ENCODE measurements around the gene MAGEA6. TPM values are rescaled to one million over a fixed set of nuclear protein-coding genes. Genes with fewer than 3 reads are reported as not detected.
"Not testable (repeated sequence)": the region's sequence is repeated elsewhere in the genome, so short reads cannot be mapped to it uniquely, and the experiment has no call there.

MAGEA6 gene
- total RNA-seq, 2 experiments from 2014 or later: not detected

DNA sequence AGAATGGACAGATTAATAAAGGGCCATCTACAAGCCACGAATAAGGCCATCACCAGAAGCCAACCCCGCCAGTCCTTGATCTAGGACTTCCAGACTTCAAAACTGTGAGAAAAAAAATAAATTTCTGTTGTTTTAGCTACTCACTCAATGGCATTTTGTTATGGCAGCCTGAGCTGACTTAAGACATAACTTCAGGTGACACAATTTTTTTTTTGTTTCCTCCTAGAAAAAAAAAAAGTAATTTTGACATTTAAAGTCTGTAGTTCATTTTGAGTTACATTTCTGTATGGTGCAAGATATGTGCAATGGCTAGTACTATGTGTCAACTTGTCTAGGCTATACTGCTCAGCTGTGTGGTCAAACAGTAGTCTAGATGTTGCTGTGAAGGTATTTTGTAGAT lies 10.6 kb downstream of the MAGEA6 start, which contains the start of gene CSAG3:
TSS of gene CSAG3 (plus strand) at position 301 of the 400 bp plus-strand sequence.
- H3K4me3 Mint-ChIP-seq; H3K27me3 Mint-ChIP-seq (ENCODE audit: low read depth); DNase-seq; H3K36me3 Mint-ChIP-seq (ENCODE audit: low read depth); H3K9me3 Mint-ChIP-seq; H3K4me1 Mint-ChIP-seq (ENCODE audit: low read depth); intact Hi-C loops (cut with micrococcal nuclease); H3K27ac Mint-ChIP-seq; CTCF ChIA-PET: not testable (repeated sequence)

DNA sequence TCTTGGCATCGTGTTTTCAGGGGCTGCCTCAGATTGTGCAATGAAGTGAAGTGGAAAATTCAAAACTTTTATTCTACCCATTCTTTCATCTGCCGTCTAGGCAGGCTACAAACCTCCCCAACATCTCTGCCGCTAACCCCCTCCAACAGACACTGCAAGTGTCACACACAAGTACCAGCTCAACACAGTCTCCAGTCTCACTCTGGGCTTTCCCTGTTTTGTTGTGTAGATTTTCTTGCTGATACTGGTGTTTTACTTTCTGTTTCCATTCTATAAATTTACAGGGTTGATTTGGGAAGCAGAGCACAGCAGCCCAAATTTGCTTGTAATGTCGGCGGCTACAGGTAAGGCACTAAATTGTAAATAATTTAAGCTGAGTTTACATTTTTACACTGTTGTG lies 14.6 kb downstream of the MAGEA6 start:
- H3K36me3 Mint-ChIP-seq (ENCODE audit: low read depth); H3K9me3 Mint-ChIP-seq; intact Hi-C loops (cut with micrococcal nuclease); H3K27ac Mint-ChIP-seq; CTCF ChIA-PET; H3K4me3 Mint-ChIP-seq; H3K4me1 Mint-ChIP-seq (ENCODE audit: low read depth); H3K27me3 Mint-ChIP-seq (ENCODE audit: low read depth); DNase-seq: not testable (repeated sequence)

DNA sequence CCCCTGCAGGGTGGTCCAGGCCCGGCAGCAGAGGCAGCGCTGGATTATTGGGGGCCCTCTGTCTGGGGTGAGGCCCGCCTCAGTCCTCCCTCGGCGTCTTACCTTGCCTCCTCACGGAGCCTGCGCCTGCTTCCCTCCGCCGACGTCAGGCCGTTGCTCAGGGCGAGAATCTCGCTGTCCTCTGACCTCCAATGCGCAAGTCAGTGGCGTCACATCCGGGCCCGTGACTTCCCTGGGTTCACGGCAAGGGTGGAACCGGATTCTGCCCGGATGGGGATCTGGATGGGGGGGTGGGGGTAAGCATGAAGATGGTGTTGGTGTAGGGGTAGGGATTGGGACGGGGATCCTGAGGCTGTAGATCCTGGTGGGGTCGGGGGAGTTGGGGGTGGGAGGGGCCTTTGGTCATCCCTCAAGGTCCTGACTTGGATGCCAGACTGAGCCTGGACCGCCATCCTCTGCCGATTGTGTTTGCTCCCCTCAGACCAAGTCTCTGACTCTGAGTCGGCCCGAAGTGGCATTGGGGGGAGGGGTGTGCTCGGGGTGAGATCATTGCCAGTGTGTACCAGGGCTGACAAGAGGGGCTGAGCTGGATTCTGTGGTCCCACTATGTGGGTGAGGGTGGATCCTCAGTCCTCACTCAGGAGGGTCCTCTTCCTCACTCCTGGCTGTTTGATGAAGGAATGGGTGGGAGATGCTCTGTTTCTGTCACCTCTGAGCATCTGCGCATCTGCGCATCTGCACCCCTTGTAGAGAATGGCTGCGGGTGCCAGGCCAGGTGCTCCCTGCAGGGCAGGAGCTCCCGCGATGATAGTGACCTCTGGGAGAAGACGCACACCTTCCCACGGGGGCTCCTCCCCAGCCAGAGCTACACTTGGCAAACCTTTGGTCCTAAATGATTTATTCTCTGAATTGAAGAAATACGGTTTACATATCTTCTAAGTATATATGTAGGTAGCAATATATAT lies 15.5 kb downstream of the MAGEA6 start, which contains the start of gene MAGEA2:
TSS of gene MAGEA2 (minus strand) at position 157 of the 965 bp plus-strand sequence. CDS start 2,479 bp downstream, outside the sequence.
- H3K4me1 Mint-ChIP-seq (ENCODE audit: low read depth); intact Hi-C loops (cut with micrococcal nuclease); H3K27me3 Mint-ChIP-seq (ENCODE audit: low read depth); H3K27ac Mint-ChIP-seq; DNase-seq; H3K4me3 Mint-ChIP-seq; H3K9me3 Mint-ChIP-seq; H3K36me3 Mint-ChIP-seq (ENCODE audit: low read depth); CTCF ChIA-PET: not testable (repeated sequence)

DNA sequence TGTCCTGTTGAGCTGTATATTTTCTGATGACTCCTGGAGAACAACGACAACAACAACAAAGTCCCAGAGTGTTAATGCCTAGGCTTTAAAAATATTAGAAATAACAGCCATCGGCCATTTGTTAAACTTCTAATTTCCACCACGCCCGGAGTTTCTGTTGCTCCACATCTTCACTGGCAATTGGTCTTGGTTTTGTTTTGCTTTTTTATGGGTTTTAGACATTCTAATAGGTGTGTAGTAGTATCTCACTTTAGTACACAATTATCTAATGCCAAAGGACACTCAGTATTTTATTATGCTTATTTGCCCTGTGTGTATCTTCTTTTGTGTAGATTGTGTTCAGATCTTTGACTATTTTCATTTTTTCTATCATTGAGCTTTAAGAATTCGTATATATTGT lies 30.9 kb downstream of the MAGEA6 start:
- H3K9me3 Mint-ChIP-seq: no peaks in the 10 kb centered on the region
- intact Hi-C loops (cut with micrococcal nuclease): no loop called here
- H3K27ac Mint-ChIP-seq: no peak overlapping the region
- no peak for DNase-seq
- H3K4me1 Mint-ChIP-seq (ENCODE audit: low read depth): no peaks in the 10 kb centered on the region
- H3K4me3 Mint-ChIP-seq: no peak overlapping the region
- no peaks in the 10 kb centered on the region for H3K27me3 Mint-ChIP-seq (ENCODE audit: low read depth)
- CTCF ChIA-PET: no interaction called here
- H3K36me3 Mint-ChIP-seq (ENCODE audit: low read depth): no peaks in the 10 kb centered on the region

DNA sequence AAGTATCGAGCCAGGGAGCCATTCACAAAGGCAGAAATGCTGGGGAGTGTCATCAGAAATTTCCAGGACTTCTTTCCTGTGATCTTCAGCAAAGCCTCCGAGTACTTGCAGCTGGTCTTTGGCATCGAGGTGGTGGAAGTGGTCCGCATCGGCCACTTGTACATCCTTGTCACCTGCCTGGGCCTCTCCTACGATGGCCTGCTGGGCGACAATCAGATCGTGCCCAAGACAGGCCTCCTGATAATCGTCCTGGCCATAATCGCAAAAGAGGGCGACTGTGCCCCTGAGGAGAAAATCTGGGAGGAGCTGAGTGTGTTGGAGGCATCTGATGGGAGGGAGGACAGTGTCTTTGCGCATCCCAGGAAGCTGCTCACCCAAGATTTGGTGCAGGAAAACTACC lies 33.0 kb downstream of the MAGEA6 start:
- intact Hi-C loops (cut with micrococcal nuclease); H3K27me3 Mint-ChIP-seq (ENCODE audit: low read depth); H3K4me3 Mint-ChIP-seq; H3K4me1 Mint-ChIP-seq (ENCODE audit: low read depth); DNase-seq; H3K36me3 Mint-ChIP-seq (ENCODE audit: low read depth); CTCF ChIA-PET; H3K27ac Mint-ChIP-seq; H3K9me3 Mint-ChIP-seq: not testable (repeated sequence)

DNA sequence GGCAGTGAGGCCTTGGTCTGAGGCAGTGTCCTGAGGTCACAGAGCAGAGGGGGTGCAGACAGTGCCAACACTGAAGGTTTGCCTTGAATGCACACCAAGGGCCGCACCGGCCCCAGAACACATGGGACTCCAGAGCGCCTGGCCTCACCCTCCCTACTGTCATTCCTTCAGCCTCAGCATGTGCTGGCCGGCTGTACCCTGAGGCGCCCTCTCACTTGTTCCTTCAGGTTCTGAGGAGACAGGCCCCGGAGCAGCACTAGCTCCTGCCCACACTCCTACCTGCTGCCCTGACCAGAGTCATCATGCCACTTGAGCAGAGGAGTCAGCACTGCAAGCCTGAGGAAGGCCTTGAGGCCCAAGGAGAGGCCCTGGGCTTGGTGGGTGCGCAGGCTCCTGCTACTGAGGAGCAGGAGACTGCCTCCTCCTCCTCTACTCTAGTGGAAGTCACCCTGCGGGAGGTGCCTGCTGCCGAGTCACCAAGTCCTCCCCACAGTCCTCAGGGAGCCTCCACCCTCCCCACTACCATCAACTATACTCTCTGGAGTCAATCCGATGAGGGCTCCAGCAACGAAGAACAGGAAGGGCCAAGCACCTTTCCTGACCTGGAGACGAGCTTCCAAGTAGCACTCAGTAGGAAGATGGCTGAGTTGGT lies 33.5 kb downstream of the MAGEA6 start:
- Mint-ChIP-seq H3K27me3 (ENCODE audit: low read depth) (no peaks in the 10 kb centered on the region), H3K9me3 (no peaks in the 10 kb centered on the region), H3K36me3 (ENCODE audit: low read depth) (no peaks in the 10 kb centered on the region), H3K4me3 (no peak overlapping the region), H3K27ac (no peak overlapping the region), H3K4me1 (ENCODE audit: low read depth) (no peaks in the 10 kb centered on the region)
- intact Hi-C loops (cut with micrococcal nuclease): no loop called here
- DNase-seq: no peak
- CTCF ChIA-PET: no interaction called here

DNA sequence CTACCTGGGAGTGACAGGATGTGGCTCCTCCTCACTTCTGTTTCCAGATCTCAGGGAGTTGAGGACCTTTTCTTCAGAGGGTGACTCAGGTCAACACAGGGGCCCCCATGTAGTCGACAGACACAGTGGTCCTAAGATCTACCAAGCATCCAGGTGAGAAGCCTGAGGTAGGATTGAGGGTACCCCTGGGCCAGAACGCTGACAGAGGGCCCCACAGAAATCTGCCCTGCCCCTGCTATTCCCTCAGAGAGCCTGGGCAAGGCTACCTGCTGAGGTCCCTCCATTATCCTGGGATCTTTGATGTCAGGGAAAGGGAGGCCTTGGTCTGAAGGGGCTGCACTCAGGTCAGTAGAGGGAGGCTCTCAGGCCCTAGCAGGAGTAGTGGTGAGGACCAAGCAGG lies 34.4 kb downstream of the MAGEA6 start:
- Mint-ChIP-seq H3K27me3 (ENCODE audit: low read depth) (no peaks in the 10 kb centered on the region), H3K4me1 (ENCODE audit: low read depth) (no peaks in the 10 kb centered on the region), H3K9me3 (no peaks in the 10 kb centered on the region), H3K36me3 (ENCODE audit: low read depth) (no peaks in the 10 kb centered on the region), H3K4me3 (no peak overlapping the region), H3K27ac (no peak overlapping the region)
- no peak for DNase-seq
- CTCF ChIA-PET: no interaction called here
- intact Hi-C loops (cut with micrococcal nuclease): no loop called here

DNA sequence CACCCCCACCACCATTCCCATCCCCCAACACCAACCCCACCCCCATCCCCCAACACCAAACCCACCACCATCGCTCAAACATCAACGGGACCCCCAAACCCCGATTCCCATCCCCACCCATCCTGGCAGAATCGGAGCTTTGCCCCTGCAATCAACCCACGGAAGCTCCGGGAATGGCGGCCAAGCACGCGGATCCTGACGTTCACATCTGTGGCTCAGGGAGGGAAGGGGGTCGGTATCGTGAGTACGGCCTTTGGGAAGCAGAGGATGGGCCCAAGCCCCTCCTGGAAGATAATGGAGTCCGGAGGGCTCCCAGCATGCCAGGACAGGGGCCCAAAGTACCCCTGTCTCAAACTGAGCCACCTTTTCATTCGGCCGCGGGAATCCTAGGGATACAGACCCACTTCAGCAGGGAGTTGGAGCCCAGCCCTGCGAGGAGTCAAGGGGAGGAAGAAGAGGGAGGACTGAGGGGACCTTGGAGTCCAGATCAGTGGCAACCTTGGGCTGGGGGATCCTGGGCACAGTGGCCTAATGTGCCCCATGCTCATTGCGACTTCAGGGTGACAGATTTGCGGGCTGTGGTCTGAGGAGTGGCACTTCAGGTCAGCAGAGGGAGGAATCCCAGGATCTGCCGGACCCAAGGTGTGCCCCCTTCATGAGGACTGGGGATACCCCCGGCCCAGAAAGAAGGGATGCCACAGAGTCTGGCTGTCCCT lies 35.2 kb downstream of the MAGEA6 start:
- H3K27me3 Mint-ChIP-seq (ENCODE audit: low read depth); H3K36me3 Mint-ChIP-seq (ENCODE audit: low read depth); DNase-seq; H3K9me3 Mint-ChIP-seq; H3K4me3 Mint-ChIP-seq; CTCF ChIA-PET; H3K4me1 Mint-ChIP-seq (ENCODE audit: low read depth); H3K27ac Mint-ChIP-seq; intact Hi-C loops (cut with micrococcal nuclease): not testable (repeated sequence)

DNA sequence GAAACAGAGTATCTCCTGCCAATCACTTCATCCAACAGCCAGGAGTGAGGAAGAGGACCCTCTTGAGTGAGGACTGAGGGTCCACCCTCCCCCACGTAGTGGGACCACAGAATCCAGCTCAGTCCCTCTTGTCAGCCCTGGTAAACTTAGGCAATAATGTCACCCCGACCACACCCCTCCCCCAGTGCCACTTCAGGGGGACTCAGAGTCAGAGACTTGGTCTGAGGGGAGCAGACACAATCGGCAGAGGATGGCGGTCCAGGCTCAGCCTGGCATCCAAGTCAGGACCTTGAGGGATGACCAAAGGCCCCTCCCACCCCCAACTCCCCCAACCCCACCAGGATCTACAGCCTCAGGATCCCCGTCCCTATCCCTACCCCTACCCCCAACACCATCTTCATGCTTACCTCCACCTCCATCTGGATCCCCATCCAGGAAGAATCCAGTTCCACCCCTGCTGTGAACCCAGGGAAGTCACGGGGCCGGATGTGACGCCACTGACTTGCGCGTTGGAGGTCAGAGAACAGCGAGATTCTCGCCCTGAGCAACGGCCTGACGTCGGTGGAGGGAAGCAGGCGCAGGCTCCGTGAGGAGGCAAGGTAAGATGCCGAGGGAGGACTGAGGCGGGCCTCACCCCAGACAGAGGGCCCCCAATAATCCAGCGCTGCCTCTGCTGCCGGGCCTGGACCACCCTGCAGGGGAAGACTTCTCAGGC lies 36.1 kb downstream of the MAGEA6 start, which contains the start of the genes CSAG1 and MAGEA12:
TSS of gene CSAG1 (minus strand) at position 461 of the 715 bp plus-strand sequence. CDS start 1,261 bp downstream, outside the sequence.
TSS of gene MAGEA12 (plus strand) at position 497 of the 715 bp plus-strand sequence. CDS start 2,405 bp downstream, outside the sequence.
- no peaks in the 10 kb centered on the region for H3K9me3 Mint-ChIP-seq
- H3K36me3 Mint-ChIP-seq (ENCODE audit: low read depth): no peaks in the 10 kb centered on the region
- intact Hi-C loops (cut with micrococcal nuclease): no loop called here
- H3K4me3 Mint-ChIP-seq: no peak within 1 kb of the TSS
- H3K27me3 Mint-ChIP-seq (ENCODE audit: low read depth): no peaks in the 10 kb centered on the region
- no peaks in the 10 kb centered on the region for H3K4me1 Mint-ChIP-seq (ENCODE audit: low read depth)
- CTCF ChIA-PET: no interaction called here
- no peak for DNase-seq
- no peak within 1 kb of the TSS for H3K27ac Mint-ChIP-seq

DNA sequence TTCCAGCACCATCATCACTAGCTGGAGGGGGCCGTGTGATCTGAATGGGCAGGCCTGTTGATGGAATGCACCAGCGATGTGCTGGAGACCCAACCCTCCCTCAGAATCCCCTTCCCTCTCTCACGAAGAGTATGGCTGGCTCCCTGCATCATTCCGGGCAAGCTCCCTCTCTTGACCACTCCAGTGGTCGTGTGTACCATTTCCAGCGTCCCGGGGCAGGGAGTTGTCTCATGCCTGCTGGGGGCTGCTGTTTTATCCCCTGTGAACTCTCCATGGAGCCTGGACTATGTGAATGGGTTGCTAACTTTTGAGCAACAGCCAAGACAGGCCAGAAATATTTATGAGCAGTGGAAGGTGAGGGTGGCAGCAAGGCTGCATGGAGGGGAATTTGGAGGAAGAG lies 44.1 kb downstream of the MAGEA6 start:
- CTCF ChIA-PET: no interaction called here
- no peak overlapping the region for H3K4me3 Mint-ChIP-seq
- H3K27ac Mint-ChIP-seq: no peak overlapping the region
- intact Hi-C loops (cut with micrococcal nuclease): no loop called here
- no peak for DNase-seq
- H3K36me3 Mint-ChIP-seq (ENCODE audit: low read depth): no peaks in the 10 kb centered on the region
- H3K4me1 Mint-ChIP-seq (ENCODE audit: low read depth): no peaks in the 10 kb centered on the region
- no peaks in the 10 kb centered on the region for H3K9me3 Mint-ChIP-seq
- no peaks in the 10 kb centered on the region for H3K27me3 Mint-ChIP-seq (ENCODE audit: low read depth)

All from activated naive CD4-positive, alpha-beta T cell treated with anti-CD3 and anti-CD28 coated beads for 36 hours (primary cell).